NCI-H226 (cell line): Measurements from ENCODE around the gene UBE2H.
A peak's percentile ranks its signal among the peaks of the same experiment; 100 is the strongest.
"Not testable (repeated sequence)": the region's sequence is repeated elsewhere in the genome, so short reads cannot be mapped to it uniquely, and the experiment has no call there.

Experiments used
- DNase-seq: peaks from one replicate; pipeline ENCODE4 v3.0.0-alpha.2; 2015

The UBE2H gene

DNA sequence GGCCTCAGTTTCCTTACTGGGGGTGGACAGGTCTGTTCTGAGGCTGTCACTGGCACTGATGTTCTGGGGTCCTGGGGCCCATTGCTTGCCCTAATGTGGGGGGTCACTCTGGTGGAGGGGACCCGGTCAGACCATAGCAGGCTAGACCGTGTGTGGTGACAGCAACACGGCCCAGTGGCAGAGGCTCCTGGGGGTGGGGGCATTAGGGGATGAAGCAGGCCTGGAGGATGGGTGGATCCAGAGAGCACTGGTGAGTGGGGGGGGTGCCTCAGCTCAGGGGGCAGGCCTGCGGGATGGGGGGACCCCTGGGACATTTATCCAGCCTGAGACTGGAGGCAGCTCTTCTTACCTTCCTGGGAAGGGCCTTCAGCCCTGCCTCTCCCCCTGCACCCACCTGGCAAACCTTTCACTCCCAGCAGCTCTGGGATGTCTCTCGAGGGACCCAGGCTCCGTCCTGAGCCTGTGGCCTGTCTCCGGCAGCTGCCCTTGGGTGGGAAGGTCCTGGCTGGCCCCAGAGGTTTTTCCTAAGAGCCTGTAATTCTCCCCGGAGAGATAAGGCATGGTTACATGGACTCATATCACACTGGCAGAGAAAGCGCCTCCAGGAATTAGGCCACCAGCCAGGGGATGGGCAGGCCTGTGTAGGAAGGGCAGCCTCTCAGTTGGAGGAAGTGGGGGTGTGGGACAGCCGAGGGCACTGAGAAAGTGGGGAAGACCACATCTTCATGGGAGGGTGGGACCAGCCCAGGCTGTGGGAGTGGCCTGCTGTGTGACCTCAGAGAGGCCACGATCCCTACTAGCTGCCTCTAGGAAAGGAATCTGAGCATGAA is 147.7 kb downstream of the UBE2H start:
- peak; percentile 96 for DNase-seq

DNA sequence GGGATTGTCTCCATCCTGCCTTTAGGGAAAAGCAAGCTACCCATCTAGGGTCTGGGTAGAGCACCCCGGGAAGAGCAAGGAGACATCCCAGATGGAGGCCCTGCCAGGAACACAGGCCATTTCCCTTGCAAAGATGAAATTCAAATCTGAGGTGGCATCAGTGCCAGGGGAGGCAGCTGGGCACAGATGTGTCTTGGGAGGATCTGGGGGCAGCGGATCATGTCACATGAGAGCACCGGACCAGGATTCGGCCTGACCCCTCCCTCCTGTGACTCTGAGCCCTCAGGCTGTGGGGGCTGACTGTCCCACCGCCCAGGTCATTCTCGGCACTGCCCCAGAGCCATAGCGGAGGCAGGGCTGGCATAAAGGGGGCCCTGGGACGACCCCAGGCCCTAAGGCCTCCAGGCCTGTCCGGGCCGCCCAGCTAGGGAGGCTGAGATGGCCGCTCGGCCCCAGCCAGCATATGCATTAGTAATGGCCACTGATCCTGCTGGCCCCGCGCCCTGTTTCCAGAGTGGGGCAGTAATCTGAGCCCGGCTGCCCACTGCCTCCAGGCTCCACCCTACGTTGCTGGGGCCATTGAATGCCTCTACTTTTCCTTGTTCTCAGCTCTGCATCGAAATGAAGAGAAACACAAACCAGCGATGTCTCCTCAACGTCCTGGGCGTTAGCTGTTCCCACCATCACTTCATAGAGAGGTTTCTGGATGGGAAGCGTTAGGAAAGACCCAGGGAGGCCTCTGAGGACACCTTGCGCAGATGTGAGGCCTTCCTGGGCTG is 148.5 kb downstream of the UBE2H start:
- DNase-seq, result no peak

DNA sequence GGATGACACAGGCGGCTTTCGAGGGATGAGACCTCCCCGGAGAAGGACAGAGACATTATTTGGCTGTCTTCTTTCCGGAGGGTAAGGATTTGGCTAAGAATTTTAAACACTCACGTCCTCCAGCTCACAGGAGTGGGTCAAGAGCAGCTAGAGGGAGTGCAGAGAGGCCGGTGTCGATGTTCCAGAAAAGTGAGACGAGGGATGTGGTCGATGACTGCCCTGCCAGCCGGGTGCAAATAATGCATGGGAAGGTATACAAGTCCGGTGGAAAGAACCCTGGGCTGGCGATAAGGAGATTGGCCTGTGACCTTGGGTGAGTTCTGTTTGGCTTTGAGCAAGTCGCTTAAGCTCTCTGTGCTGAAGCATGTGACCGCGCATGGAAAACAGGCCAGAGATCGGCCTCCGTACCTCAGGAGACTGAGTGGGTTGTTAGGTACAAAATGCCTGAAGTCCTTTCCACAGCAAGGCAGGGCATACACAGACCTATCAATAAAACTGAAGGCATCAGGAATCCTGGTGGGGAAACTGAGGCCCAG is 149.1 kb downstream of the UBE2H start:
- no peak for DNase-seq

DNA sequence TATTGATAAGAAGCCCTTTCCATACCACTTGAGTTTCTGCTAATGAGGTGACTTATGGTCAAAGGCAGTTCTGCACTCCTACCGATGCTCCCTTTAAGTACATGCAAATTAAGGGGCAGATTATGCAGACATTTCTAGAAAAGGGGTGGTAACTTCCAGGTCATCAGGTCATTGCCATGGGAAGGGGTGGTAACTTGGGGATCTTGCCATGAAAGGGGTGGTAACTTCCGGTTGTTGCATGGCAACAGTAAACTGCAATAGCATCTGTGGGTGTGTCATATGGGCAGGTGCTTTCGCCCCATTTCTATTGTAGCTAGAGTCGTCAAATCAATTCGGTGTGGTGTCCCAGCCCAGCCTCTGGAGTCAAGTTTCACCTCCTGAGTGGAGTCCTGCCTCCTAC is 150.9 kb downstream of the UBE2H start:
- DNase-seq, result no peak

DNA sequence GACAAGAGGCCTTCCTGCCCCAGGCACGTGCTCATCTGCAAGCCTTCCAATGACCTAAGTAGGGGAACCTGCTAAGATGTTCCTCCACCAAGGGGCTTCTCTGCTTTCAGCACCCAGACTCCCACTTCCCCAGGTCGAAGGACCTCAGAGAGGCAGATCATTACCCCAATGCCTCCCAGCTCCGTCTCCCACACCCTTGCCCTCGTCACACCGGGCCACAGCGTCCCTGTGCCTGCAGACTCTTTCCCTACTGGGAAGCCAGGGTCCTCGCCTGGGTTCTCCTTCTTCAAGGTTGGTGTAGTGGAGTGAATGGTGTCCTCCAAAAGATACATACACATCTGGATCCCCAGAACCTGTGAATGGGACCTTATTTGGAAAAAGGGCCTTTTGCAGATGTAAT is 151.9 kb downstream of the UBE2H start:
- no peak for DNase-seq

DNA sequence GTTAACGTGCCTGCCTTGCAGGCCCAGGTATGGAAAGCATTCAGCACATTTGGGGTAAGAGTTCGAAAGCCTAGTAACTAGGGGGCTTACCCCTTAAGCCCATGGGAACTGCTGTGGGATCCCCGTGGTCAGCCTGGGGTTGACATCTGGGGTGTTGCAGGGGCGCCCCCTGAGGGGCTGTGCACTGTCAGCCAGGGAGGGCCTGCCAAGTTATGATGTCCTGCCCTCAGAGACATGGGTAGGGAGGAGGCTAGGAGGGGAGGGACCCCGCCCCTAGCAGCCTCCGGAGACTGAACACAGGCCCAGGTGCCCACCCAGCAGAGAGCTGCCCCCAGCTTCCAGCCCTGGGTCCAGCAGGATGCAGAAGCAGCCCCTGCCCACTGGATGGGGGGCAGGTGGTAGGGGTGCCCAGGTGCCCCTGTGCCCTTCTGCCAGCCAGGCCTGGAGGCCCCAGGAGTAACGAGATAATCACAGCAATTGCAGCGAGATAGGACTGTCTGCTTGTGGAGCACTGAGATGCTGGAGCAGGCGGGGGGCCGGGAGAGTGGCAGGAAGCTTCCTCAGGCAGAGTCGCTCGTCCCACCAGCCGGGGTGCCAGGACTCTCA is 153.3 kb downstream of the UBE2H start:
- DNase-seq, result no peak

DNA sequence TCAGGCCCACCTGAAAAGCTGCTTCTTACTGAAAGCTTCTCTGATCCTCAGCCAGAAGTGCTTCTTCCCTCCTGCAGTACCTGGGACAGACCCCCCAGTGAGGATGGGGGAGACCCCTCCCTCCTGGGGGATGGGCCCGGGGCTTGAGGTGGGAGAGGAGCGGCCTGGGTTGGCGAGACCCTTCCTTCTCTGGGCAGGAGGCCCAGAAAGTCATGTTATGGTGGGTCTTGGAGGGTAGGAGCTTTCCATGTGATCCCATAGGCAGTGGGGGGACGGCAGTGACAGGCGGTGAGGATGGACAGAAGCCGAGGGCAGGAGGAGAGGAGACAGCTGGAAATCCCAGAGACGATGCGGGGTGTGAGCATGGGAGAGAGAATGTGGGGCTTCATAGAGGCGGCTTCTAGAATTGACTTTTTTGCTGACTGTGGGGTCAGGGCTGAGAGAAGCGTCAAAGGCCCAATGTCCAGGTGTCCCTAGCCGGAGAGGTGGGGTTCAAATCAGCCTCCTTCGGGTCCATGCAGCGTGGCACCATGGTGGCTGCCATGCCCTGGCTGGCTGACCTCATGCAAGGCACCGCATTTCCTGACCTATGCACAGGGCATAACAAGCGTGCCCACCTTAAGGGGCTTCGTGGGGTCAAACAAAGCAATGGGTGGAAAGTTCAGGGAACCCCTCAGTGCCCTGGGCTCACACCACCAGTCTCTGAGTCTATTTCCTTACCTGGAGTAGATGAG is 154.0 kb downstream of the UBE2H start:
- no peak for DNase-seq

DNA sequence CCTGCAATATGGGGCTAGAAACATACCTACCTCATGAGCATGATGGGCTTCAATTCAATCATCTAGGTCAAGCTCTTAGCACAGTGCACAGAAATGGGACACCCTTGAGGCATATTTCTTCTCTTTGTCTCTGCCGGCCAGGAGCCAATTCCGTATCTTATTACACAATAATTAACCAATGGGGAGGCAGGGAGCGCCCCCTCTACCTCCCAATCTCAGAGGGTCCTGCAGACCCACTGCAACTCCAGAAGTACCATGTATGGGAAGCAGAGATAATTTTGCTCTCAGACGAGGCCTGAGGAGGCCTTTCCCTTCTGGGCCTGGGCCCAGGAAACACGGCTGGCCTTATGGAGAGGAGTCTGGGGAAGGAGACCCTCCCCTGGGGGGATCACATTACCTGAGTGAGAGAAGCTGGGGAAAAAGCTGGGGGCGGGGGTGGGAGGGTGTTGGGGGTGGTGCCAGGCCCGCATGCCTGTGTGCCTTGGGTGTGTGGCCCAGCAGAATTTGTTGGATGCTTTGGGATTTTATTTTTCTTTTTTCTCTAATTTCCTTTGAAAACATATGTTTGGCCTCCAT is 155.5 kb downstream of the UBE2H start:
- no peak for DNase-seq

DNA sequence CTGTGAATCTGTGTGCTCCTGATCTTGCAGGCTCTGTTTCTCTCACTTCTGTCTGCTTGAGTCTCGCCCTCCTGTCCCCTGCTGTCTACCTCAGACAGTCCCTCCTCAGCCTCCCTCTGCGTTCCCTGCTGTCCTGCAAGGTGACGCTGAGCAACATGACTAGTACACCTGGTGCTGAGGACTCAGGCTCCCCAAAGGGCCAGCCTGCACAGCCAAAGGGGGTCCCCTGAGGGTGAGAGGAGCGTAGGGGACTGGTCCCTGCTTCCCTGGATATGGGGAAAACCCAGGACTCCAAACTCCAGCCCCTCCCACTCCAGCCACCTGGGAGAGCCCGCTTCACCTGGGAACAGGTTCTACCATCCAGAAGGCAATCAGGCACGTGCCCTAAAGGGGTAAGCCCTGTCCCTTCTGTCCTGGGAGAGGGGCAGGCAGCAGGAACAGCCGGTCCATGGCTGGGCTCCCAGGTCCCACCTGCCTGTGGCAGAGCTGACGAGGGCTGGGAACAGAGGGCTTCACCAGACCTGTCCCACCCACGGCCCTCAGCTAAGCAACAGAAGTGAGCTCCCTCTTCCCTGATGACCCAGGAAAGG is 156.5 kb downstream of the UBE2H start:
- no peak for DNase-seq

DNA sequence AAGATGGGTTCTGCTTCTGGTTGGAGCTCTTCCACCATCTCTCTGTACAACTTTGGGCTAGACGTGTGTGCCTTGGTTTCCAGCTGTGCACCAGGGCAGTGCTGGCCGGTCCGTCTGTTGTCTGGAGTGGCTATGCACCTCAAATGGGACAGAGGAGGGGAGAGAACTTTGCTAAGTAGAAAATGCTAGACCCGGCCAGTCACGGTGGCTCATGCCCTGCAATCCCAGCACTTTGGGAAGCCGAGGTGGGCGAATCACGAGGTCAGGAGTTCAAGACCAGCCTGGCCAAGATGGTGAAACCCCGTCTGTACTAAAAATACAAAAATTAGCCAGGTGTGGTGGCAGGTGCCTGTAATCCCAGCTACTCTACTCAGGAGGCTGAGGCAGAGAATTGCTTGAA is 158.3 kb downstream of the UBE2H start:
- DNase-seq, result not testable (repeated sequence)

DNA sequence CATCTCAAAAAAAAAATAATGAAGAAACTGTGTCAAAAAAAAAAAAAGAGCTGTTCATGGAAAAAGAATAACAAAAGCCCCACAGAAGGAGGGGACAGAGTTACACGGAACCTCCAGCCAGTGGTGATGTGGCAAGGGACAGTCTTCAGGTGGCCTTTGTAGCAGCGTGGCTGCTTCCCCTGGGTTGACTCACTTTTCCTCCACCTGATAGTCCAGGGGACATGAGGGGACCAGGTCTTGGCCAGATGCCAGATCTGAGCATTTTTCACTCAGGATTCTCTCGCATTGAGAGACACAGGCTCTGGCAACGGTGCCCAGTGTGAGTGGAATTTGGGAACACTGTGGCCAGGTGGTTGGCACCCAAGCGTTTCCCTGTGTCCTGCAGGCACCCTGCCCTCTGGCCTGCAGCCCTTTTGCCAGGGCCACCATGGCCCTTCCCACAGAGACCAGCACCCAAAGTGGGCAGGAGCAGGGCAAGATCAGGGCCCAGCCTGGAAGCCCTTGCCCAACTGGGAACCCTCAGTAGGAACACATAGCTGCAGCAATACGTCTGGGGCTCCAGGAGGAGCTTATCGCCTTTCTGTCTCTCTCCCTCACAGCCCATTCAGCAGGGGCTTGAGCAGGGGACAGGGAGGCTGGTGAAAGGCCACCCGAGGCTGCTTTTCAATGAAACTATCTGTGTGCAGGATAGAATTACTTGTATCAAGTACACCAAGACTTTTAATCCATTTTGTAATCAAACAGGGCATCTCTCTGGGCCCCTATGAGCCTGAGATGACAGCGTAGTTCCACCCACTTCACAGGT is 159.1 kb downstream of the UBE2H start:
- DNase-seq, result no peak

DNA sequence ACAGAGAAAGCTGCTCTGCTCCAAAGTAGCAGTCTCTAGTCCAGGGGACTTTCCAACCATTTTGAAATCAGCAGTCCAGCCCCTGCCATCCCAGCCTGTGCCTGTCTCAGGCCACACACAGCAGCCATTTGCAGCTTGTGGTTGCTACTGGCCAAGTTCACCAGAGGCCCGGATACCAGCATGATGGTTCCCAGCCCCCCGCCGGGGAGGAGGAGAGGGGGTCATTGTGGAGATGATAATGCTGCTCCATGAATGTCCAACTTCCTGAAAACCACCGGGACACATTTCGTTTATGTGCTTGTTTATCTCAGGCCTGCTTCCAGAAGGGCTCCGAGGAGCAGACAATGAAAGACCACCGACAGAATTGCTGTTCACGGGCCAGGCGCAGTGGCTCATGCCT is 160.0 kb downstream of the UBE2H start:
- DNase-seq, result no peak

DNA sequence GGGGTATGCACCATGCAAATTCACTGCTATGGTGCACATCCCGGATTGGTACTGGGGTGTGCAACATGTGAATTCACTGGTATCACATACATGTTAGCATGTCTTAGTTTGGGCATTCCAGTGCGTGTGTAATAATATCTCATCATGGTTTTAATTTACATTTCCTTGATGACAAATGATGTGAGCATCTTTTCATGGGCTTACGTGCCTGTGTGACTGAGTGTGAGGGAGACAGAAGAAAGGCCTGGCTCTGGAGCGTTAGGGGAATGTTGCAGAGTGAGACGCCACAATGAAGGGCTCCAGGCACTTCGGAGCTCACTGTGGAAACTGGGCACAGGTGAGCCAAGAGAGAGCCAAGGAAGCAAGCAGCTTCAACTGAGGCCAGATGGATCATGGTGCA is 162.6 kb downstream of the UBE2H start:
- DNase-seq, result no peak

DNA sequence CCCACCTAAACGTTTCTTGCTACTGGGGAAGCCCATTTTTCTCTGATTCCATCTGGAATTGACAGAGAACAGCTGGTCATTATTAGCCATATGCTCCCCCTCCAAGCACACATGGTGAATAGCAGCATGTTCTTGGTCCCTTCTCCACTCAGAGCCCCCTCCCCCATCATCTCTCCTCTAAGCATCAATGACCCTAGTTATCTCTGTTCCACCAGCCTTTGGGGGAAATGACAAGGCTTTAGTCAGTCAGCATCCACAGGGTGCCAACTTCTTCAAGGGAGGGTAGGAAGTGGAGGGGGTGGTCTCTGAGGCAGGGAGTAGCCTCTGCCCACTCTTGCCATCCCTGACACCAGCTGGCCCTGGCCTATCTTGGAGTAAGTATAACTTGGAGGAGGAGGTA is 163.1 kb downstream of the UBE2H start:
- DNase-seq, result no peak

DNA sequence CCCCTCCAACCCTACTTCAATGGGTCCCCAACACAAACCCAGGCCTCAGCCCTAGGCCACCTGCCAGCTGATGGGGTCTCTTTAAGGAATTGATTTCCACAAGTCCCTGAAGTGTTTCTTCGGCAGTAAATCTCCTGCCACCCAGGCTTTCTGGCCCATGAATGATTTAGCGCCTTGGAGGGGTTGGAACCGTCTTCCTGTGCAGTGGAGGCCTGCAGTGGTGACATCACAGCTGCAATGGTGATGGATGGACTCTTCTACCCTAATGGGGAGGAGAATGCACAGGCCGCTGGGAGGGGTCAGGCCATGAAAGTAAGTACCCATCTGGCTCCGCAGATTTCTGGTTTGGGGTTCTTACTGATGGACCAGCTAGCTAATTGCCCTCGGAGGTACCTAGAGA is 163.8 kb downstream of the UBE2H start:
- no peak for DNase-seq

DNA sequence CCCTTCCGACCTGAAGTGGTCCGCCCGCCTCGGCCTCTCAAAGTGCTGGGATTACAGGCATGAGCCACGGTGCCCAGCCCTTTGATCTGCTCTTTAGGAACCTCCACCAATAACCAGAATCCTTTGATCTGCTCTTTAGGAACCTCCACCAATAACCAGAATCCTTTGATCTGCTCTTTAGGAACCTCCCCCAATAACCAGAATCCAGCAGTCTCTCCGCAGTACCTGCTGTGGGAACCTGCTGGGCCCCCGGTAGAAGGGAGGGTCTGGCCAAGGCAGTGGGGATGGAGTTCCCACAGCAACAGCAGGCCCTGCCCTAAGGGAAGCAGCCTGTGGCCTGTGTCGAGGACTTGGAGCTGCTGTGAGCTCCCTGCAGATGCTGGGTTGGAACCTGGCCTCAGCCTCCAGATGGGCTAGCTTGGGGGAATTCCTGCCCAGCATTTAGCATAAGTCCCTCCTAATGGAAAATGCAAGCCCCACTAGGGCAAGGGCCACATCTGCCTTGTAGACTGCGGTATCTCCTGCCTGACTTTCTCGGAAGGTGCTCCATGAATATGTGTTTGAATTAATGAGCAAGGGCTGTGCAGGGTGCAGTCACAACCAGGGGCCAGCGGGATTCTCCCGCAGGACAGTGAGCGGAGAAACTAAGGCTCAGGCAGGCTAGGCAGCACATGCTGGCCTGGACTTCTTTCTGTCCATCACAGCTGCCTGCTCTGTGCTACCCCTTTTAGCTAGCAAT is 165.8 kb downstream of the UBE2H start:
- no peak for DNase-seq

DNA sequence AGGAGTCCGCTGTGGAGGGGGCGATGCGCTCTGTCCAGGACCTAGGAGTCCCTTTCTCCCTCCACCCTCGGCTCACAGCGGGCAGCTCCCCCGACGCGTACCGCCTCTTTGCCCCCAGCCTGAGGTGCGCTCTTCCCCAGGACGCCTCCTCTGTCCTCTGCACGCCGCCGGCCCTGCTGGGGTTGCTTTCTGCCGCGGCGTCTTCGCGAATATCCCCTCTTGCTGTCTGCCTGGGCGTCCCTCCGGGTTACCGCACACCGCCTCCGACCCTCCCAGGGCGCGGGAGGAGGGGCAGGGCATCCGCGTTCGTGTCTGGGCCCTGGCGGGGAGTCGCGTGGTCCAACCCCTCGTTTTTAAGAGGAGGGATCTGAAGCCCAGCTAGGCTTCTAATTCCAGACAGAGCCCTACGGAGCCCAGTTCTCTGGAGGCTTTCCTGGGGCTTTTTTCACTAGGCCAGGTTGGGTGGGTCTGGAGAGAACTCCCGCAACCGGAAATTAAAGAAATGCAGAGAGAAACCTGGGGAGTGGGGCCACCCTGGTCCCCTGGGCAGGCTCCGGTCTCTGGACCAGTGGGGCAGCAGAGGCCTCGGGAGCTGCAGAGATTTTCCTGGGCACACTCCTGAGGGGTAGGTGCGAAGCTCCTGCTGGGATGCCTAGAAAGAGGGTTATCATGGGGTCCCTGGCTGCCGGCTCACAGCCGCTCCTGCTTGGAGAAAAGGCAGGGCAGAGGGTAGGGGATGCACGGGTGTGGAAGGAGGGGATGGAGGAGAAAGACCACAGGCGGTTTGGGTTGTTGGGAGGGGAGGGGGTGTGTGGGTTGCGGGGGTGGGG is 166.9 kb downstream of the UBE2H start:
- no peak for DNase-seq

DNA sequence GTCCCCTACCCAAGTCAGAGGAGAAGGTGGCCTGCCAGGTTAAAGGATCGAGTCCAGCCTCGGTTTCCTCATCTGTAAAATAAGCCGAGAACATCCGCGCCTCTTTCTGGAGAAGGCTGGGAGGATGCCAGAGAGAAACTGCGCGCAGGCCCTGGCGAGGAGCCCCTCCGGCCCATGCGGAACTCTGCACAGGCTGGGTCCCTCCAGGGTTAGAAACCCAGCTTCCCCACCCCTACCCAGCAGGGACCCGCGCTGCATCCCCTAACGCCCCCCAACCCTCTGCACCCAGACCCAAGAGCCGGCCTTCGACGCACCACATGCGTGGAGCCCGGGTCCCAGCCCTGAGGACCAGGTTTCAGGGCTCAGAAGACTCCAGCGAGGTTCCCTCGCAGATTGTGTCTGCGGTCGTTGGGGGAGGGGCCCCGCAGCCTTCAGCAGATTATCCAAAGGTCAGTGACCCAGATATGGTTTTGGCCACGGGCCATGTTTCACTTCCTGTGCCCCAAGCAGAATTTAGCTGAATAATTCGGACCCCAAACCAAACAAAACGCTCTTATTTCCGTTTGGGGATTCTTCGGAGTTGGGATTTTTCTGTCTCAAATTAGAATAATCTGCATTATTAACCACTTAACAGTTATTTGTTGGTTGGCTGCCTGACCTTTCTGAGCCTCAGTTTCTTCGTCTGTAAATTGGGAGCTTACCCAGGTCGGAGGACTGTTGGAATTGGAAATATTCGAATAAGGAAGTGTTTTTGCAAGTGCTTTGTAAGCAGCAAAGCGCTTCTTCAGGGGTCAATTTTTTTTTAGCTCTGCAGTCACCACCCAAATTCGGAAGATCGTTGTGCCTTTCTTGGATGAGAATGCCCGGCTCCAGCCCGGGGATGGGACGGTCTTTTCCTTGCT is 167.7 kb downstream of the UBE2H start:
- DNase-seq, result no peak

DNA sequence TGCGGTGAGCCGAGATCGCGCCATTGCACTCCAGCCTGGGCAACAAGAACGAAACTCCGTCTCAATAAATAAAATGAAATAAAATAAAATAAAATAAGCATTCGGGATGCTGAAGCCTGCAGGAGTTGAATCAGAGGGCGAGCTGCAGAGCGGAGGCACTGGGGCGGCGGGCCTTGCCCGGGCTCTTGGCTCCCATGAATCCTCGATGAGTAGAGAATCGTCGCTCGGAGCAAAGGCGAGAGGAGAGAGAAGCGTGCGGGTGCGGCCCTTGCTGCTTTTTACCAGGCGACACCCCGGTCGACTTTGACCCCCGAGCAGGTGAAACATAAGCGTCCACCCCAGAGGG is 168.3 kb downstream of the UBE2H start:
- DNase-seq, result no peak
